HEK293 (cell line): ENCODE measurements around the gene ETV1.

Experiments used
- YY1 ChIP-seq: fragments of 450-650 bp; formaldehyde crosslinking; IDR thresholded peaks from 2 replicates; pipeline ENCODE4 v1.5.1; 2018; ENCODE audit warnings: missing biosample characterization, missing genetic modification characterization
- ZSCAN23 ChIP-seq: fragments of 450-650 bp; formaldehyde crosslinking; IDR thresholded peaks from 2 replicates; pipeline ENCODE4 v1.5.1; 2016; ENCODE audit warnings: missing biosample characterization, missing genetic modification characterization
- TF ChIP-seq, protein P1 (sequence below): fragments of 450-650 bp; formaldehyde crosslinking; IDR thresholded peaks from 2 replicates; pipeline ENCODE4 v1.5.1; 2016; ENCODE audit warnings: missing biosample characterization, missing genetic modification characterization

DNA sequence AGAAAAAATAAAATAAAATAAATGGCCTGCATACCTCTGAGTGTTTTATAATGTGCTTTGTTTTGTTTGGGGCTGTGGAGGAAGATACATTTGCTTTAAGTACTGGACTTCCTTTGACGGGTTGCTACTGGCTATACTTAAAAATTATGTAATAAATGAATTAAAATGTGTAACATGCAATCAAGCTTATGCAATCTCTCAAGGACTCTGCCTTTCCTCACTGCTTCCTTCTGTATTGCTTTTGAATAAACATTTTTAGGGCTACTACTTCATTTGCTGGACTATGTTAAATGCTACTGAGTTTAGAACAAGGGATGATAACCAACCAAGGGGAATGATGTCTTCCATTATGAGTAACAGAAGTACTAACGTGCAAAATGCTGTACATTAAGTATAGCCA is 91.6 kb downstream of the ETV1 start:
- TF ChIP-seq, protein P1, sequence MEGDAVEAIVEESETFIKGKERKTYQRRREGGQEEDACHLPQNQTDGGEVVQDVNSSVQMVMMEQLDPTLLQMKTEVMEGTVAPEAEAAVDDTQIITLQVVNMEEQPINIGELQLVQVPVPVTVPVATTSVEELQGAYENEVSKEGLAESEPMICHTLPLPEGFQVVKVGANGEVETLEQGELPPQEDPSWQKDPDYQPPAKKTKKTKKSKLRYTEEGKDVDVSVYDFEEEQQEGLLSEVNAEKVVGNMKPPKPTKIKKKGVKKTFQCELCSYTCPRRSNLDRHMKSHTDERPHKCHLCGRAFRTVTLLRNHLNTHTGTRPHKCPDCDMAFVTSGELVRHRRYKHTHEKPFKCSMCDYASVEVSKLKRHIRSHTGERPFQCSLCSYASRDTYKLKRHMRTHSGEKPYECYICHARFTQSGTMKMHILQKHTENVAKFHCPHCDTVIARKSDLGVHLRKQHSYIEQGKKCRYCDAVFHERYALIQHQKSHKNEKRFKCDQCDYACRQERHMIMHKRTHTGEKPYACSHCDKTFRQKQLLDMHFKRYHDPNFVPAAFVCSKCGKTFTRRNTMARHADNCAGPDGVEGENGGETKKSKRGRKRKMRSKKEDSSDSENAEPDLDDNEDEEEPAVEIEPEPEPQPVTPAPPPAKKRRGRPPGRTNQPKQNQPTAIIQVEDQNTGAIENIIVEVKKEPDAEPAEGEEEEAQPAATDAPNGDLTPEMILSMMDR (tag by site-specific recombination): no peak
- TF ChIP-seq ZSCAN23 (tag by site-specific recombination): no peak
- no peak for TF ChIP-seq YY1 (tag by site-specific recombination)
